NCI-H345 treated with DMSO at 0.1 percent for 48 hours (cell line): ENCODE data around the gene SRD5A1.
"Not testable (repeated sequence)": the region's sequence is repeated elsewhere in the genome, so short reads cannot be mapped to it uniquely, and the experiment has no call there.

Source experiments
- DNase-seq: peaks from one replicate; lab custom pipeline; 2025; ENCODE audit not compliant: unreplicated experiment; lab: John Stamatoyannopoulos, UW

The SRD5A1 gene

DNA sequence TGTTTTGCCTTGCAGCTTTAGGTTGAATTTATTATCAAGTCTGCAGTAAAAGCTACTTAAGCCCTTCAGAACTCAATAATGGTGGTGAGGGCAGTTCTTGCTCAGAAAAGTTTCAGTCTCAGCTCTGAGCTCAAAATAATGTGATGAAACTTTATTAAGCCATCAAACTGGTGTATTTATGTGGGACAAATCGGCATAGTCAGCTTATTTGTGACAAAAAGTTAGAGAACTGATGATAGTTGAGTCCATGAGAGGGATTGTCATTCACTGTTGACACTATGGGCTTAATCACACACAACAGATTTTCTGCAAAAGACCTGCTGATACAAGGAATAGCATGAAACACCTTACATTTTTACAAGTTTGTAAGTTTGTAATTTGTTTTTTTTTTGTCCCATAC is 9.4 kb downstream of the SRD5A1 start:
- no peak for DNase-seq

DNA sequence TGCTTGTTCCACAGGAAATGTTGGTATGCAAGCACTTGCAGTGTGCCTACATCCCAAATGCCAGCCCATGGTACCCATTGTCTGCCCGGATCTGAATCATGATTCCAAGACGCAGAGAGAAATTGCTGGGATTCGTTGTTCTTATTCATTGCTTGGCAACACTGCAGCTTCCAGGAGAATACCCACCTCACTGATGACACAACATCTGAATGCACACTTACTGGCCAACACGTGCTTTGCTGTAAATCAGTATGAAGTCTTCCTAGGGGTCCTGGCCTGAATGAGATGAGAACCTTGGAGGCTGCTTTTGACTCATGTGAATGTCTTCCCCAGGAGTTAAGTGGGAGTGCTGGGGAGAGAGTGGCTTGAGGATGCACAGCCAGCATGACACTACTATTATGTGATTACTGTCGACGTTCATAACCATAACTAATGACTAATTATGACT is 11.6 kb downstream of the SRD5A1 start:
- no peak for DNase-seq

GRCh38 chr5:6645571-6646362 is 12.5 kb downstream of the SRD5A1 start:
- DNase-seq: not testable (repeated sequence)

DNA sequence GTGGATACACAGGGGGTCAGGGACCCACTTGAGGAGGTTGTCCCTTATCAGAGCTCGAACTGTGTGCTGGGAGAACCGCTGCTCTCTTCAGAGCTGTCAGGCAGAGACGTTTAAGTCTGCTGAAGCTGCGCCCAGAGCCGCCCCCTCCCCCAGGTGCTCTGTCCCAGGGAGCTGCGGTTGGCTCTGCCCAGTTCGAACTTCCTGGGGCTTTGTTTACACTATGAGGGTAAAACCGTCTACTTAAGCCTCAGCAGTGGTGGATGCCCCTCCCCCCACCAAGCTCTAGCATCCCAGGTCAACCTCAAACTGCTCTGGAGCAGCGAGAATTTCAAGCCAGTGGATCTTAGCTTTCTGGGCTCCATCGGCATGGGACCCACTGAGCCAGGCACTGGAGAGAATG is 15.9 kb downstream of the SRD5A1 start:
- DNase-seq: no peak

GRCh38 chr5:6649681-6650080 is 16.4 kb downstream of the SRD5A1 start:
- DNase-seq: no peak

DNA sequence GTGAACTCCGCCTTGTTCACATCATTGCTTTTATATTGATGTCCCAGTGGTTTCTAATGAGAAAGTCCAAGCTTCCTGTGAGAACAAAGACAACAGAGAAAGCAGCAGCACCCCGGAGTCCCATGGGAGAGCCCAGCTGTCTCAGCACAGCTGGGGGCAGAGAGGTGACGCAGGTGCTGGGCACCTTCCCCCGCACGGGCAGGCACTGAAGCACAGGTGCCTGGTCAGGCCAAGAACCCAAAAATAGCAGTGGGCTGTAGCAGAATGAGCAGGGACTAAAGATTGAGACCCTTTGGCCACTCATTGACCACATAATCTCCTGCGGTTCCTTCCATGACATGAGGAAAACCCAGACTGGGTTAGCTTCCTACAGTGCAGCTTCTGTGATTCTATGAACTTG is 18.8 kb downstream of the SRD5A1 start:
- peak; percentile 13 for DNase-seq

DNA sequence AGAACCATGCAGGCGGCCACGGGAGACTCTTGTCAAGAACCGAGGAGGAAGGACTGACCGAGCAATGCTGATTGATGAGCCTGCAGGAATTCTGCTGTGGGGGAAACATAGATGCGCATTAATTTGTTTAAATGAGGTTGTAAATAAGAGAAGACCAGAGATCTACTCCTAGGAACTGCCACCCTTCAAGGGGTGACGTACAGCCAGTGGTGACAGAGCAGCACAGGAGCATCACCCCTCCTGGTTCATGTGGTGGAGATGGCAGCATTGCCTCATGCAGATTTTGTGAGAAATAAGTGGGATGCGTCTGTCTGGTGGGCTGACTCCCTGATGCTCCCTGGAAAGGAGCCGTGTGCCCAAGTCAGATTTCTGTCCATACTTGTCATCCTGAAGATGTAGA is 22.2 kb downstream of the SRD5A1 start:
- DNase-seq: no peak

DNA sequence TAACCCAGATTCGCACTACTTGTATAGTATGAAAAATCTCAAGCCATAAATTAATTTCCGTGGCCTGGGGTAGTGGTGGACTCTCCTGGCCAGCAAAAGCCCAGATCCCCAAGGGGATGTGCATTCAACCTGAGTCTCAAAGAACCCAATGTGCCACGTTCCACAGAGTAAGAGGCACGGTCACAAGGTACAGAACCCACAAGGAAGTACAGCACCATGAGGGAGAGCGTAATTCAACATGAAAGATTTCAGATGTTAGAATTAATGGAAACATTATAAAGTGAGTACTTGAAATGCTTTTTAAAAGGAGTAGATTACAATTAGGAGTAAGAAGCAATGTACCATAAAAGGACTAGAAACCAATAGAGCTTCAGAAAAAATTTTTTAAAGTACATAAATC is 23.4 kb downstream of the SRD5A1 start:
- no peak for DNase-seq

GRCh38 chr5:6659941-6660684 is 26.9 kb downstream of the SRD5A1 start:
- DNase-seq: no peak

- no peak for DNase-seq
These were observed 27.4 kb downstream of the SRD5A1 start for GRCh38 chr5:6660688-6661087.

GRCh38 chr5:6666762-6667161 is 33.5 kb downstream of the SRD5A1 start:
- DNase-seq: no peak

GRCh38 chr5:6667648-6668047 is 34.4 kb downstream of the SRD5A1 start:
- DNase-seq: no peak

- not testable (repeated sequence) for DNase-seq
These were observed 35.5 kb downstream of the SRD5A1 start for GRCh38 chr5:6668717-6669116.

- DNase-seq: no peak
These were observed 39.8 kb downstream of the SRD5A1 start for GRCh38 chr5:6673031-6673430.

DNA sequence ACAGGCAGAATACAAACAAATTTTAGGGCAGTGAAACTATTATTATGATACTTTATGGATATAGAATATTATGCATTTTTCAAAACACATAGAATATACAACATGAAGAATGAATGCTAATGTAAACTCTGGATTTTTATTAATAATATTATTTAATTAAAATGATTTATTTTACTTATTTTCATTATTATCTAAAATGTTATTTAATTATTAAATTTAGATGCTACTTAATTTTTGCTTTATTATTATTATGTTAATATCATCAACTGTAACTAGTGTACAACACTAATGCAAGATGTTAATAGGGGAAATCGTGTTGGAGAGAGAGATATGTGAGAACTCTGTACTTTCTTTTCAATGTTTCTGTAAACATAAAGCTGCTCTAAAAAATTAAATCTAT is 40.7 kb downstream of the SRD5A1 start:
- DNase-seq: no peak

DNA sequence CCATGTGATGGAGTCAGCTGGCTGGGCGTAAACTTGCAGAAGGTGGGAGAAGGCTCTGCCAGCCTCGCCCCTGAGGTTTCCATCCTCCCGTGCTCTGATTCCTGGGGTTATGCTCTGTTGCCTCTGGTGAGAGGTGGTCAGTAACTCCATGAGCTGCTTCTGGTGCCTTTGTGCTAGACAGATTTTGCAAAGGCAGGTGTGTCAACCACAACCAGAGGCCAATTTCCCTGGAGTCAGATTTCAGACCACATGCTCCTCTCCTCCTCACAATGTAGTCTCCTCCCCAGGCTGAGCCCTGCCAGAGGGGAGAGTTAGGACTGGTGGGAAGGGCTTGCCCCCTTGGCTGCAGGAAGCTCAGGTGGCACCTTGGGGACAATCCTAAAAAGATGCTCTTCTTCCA is 41.2 kb downstream of the SRD5A1 start:
- DNase-seq: no peak

GRCh38 chr5:6674886-6675285 is 41.6 kb downstream of the SRD5A1 start:
- DNase-seq: no peak

- DNase-seq: no peak
These were observed 42.7 kb downstream of the SRD5A1 start for GRCh38 chr5:6675784-6676491.

- no peak for DNase-seq
These were observed 43.5 kb downstream of the SRD5A1 start for GRCh38 chr5:6676702-6677101.

- DNase-seq: no peak
These were observed 45.1 kb downstream of the SRD5A1 start for GRCh38 chr5:6678385-6678784.

- no peak for DNase-seq
These were observed 47.7 kb downstream of the SRD5A1 start for GRCh38 chr5:6680922-6681321.

- no peak for DNase-seq
These were observed 48.4 kb downstream of the SRD5A1 start for GRCh38 chr5:6681682-6682081.
